Measurements from ENCODE around the gene XXYLT1. TPM values are rescaled to one million over a fixed set of nuclear protein-coding genes. Genes with fewer than 3 reads are reported as not detected.
"Not testable (repeated sequence)": the region's sequence is repeated elsewhere in the genome, so short reads cannot be mapped to it uniquely, and the experiment has no call there.

XXYLT1 gene
- total RNA-seq, 1 experiment from 2014 or later: 10.9 TPM

GRCh38 chr3:195290643-195291042 lies 19.7 kb upstream of the XXYLT1 start:
- BruUV-seq (replicated peaks); H3K4me1 ChIP-seq (ENCODE audit: control insufficient read depth in 1 of 2, insufficient read depth in 2 of 2, low read length in 2 of 2); H3K9ac ChIP-seq (ENCODE audit: low read length); DNase-seq (ENCODE audit: low read depth, low spot score); H3K4me2 ChIP-seq (ENCODE audit: low read length); H2AFZ ChIP-seq (ENCODE audit: low read depth, low read length, poor library complexity, severe bottlenecking); intact Hi-C loops (cut with micrococcal nuclease); H3K9me2 ChIP-seq (ENCODE audit: insufficient read depth); H3K9me3 ChIP-seq (ENCODE audit: control insufficient read depth in 1 of 2, insufficient read depth in 1 of 2, low read depth in 1 of 2, low read length in 2 of 2); H3K4me3 ChIP-seq (replicated peaks in 1 of 2; ENCODE audit: low read depth in 1 of 2, low read length in 2 of 2); H4K20me1 ChIP-seq (ENCODE audit: insufficient read depth); RAD21 ChIA-PET (ENCODE audit: low non-redundant PET in 1 of 2, low total read pairs in 2 of 2, uncharacterized antibody in 2 of 2, unreplicated experiment in 2 of 2); H3K27ac ChIP-seq (ENCODE audit: low read depth, low read length); ATAC-seq; H3K79me2 ChIP-seq (ENCODE audit: insufficient read depth, low read length); H3K27me3 ChIP-seq (ENCODE audit: insufficient read depth, low read length): not testable (repeated sequence)
- ChIA-PET POLR2A (interaction anchor here (1.2 kb wide), 1 partner anchor 9 kb away, joined by 3 read pairs; no protein-coding TSS in a partner anchor), CTCF (interaction anchor here (1.8 kb wide), 1 partner anchor 19 kb away, joined by 4 read pairs; the partner anchor contains the start of gene XXYLT1)
- H3K36me3 ChIP-seq (ENCODE audit: control insufficient read depth in 1 of 2, insufficient read depth in 2 of 2, low read length in 2 of 2): peaks cover 2 to 11% of the 10 kb centered on the region in 2 experiments; a peak in 3 of 4 replicates

- Histone ChIP-seq H4K20me1 (ENCODE audit: insufficient read depth) (no peaks in the 10 kb centered on the region), H3K9me2 (ENCODE audit: insufficient read depth) (no peaks in the 10 kb centered on the region), H3K27ac (ENCODE audit: low read depth, low read length) (no peak overlapping the region), H3K9ac (ENCODE audit: low read length) (no peak overlapping the region), H2AFZ (ENCODE audit: low read depth, low read length, poor library complexity, severe bottlenecking) (no peak overlapping the region), H3K36me3 (ENCODE audit: control insufficient read depth in 1 of 2, insufficient read depth in 2 of 2, low read length in 2 of 2) (peaks cover 3 to 4% of the 10 kb centered on the region in 2 experiments; a peak in 2 of 4 replicates), H3K4me1 (ENCODE audit: control insufficient read depth in 1 of 2, insufficient read depth in 2 of 2, low read length in 2 of 2) (no peaks in the 10 kb centered on the region), H3K79me2 (ENCODE audit: insufficient read depth, low read length) (no peaks in the 10 kb centered on the region), H3K9me3 (ENCODE audit: control insufficient read depth in 1 of 2, insufficient read depth in 1 of 2, low read depth in 1 of 2, low read length in 2 of 2) (no peaks in the 10 kb centered on the region), H3K4me2 (ENCODE audit: low read length) (no peak overlapping the region), H3K4me3 (replicated peaks in 1 of 2; ENCODE audit: low read depth in 1 of 2, low read length in 2 of 2) (no peak overlapping the region), H3K27me3 (ENCODE audit: insufficient read depth, low read length) (no peaks in the 10 kb centered on the region)
- TF ChIP-seq JUND (IDR thresholded peaks at IDR 0.05) (no peak), POLR2AphosphoS5 (IDR thresholded peaks at IDR 0.05; ENCODE audit: low read depth, low read length) (no peak), EZH2 (IDR thresholded peaks at IDR 0.05) (no peak), CBX3 (IDR thresholded peaks at IDR 0.05; ENCODE audit: low read depth) (no peak), YY1 (IDR thresholded peaks at IDR 0.05; ENCODE audit: extremely low read depth, insufficient replicate concordance, low read depth, low read length) (no peak), ELF1 (IDR thresholded peaks at IDR 0.05; ENCODE audit: borderline replicate concordance, low read depth) (no peak)
- intact Hi-C loops (cut with micrococcal nuclease): no loop called here
- POLR2A ChIA-PET: no interaction called here
- RAD21 ChIA-PET (ENCODE audit: low non-redundant PET in 1 of 2, low total read pairs in 2 of 2, uncharacterized antibody in 2 of 2, unreplicated experiment in 2 of 2): no interaction called here
- ATAC-seq (no peak), DNase-seq (ENCODE audit: low read depth, low spot score) (no peak)
- no TSS peak for BruUV-seq (replicated peaks)
- CTCF ChIA-PET: no interaction called here
These were observed 15.3 kb upstream of the XXYLT1 start for GRCh38 chr3:195286115-195286872.

Data from HCT116 (cell line).